HepG2 (cell line): ENCODE measurements around the gene SLC5A10. TPM values are rescaled to one million over a fixed set of nuclear protein-coding genes. Genes with fewer than 3 reads are reported as not detected.

Experiments used
- HNF4A ChIP-seq: sonication (generic); formaldehyde crosslinking; IDR thresholded peaks from 2 replicates; pipeline ENCODE4 v1.4.0; 2020; ENCODE audit warnings: missing genetic modification reagents
- ISX ChIP-seq: sonication (generic); formaldehyde crosslinking; conservative IDR thresholded peaks from 2 replicates; pipeline ENCODE4 v1.5.0; 2020; ENCODE audit warnings: missing genetic modification reagents
- MAZ ChIP-seq, 2 experiments: sonication (generic) in 1 of 2; formaldehyde crosslinking in 1 of 2; IDR thresholded peaks; 2 replicates each; pipeline versions ENCODE4 v1.5.0 to v1.6.1; 2012 to 2020; ENCODE audit warnings: low read depth in 2 of 2, mild to moderate bottlenecking in 2 of 2, borderline replicate concordance in 1 of 2, improper control_type of control experiment in 1 of 2, low read length in 1 of 2, missing genetic modification reagents in 1 of 2, moderate library complexity in 1 of 2
- MTF2 ChIP-seq: sonication (generic); formaldehyde crosslinking; IDR thresholded peaks from 2 replicates; pipeline ENCODE4 v1.5.0; 2020; ENCODE audit warnings: missing genetic modification reagents, borderline replicate concordance
- SOX13 ChIP-seq, 3 experiments: fragments of 450-650 bp in 1 of 3; sonication (generic) in 1 of 3; formaldehyde crosslinking in 1 of 3; IDR thresholded peaks in 2 of 3; conservative IDR thresholded peaks in 1 of 3; 2 replicates each; pipeline versions ENCODE4 v1.5.0 to v1.6.1; 2016 to 2020; ENCODE audit warnings: antibody characterized with exemption in 1 of 3, mild to moderate bottlenecking in 1 of 3, missing compliant biosample characterization in 1 of 3, missing genetic modification reagents in 1 of 3, moderate library complexity in 1 of 3
- ZBTB8A ChIP-seq: sonication (generic); formaldehyde crosslinking; IDR thresholded peaks from 2 replicates; pipeline ENCODE4 v1.4.0; 2020; ENCODE audit warnings: mild to moderate bottlenecking, low read depth, missing genetic modification reagents, borderline replicate concordance
- ZNF407 ChIP-seq: sonication (generic); formaldehyde crosslinking; IDR thresholded peaks from one replicate; pipeline ENCODE4 v1.5.1; 2020; ENCODE audit warnings: mild to moderate bottlenecking, missing genetic modification reagents; ENCODE audit errors: not compliant biosample characterization
- ZNF768 ChIP-seq: sonication (generic); formaldehyde crosslinking; IDR thresholded peaks from 2 replicates; pipeline ENCODE4 v1.4.0; 2020; ENCODE audit warnings: missing genetic modification reagents
- polyA plus RNA-seq, 8 experiments: library from polyadenylated mRNA; depleted of rRNA in 3 of 8; stranded (reverse) in 7 of 8; unstranded in 1 of 8; fragments of >200 nt; fragmentation: Illumina TruSeq in 4 of 8; extraction: Trizol in 4 of 8; gene quantifications; 2 replicates each; pipeline versions ENCODE4 v1.2.1 to v1.2.3, GENCODE V29; 2011 to 2016; ENCODE audit warnings: low read depth in 4 of 8, missing spikeins in 1 of 8, mixed read lengths in 1 of 8; ENCODE audit not compliant: insufficient read depth in 1 of 8
- total RNA-seq, 5 experiments: library from RNA; depleted of rRNA; stranded (reverse); fragments of >200 nt; fragmentation: Illumina TruSeq; extraction: Trizol; gene quantifications; 2 replicates each; pipeline ENCODE4 v1.2.3, GENCODE V29; 2016; ENCODE audit warnings: low read depth in 1 of 5
- TF ChIP-seq, protein P1 (sequence below): sonication (generic); formaldehyde crosslinking; IDR thresholded peaks from 2 replicates; pipeline ENCODE4 v1.4.0; 2020; ENCODE audit warnings: missing genetic modification reagents, borderline replicate concordance

The SLC5A10 gene
- total and polyA plus RNA-seq, 2 of the 13 experiments (the other 11 are each of a cell fraction or from before 2014, with no cell fraction given): 0.05 TPM; not detected in 1

- TF ChIP-seq ZNF407 (CRISPR knock-in tag): no peak
- no peak for TF ChIP-seq ZBTB8A (CRISPR knock-in tag)
- TF ChIP-seq ZNF768 (CRISPR knock-in tag): peak; percentile 42; the same call in 1 of the 2 replicates
- TF ChIP-seq ISX (CRISPR knock-in tag): no peak; the same call in 1 of the 2 replicates
- no peak for TF ChIP-seq MAZ (IDR thresholded peaks at IDR 0.05; ENCODE audit: borderline replicate concordance, low read depth, low read length)
- TF ChIP-seq MAZ (CRISPR knock-in tag; IDR thresholded peaks at IDR 0.05; ENCODE audit: low read depth): peak; percentile 25; the same call in 1 of the 2 replicates
- TF ChIP-seq, protein P1, sequence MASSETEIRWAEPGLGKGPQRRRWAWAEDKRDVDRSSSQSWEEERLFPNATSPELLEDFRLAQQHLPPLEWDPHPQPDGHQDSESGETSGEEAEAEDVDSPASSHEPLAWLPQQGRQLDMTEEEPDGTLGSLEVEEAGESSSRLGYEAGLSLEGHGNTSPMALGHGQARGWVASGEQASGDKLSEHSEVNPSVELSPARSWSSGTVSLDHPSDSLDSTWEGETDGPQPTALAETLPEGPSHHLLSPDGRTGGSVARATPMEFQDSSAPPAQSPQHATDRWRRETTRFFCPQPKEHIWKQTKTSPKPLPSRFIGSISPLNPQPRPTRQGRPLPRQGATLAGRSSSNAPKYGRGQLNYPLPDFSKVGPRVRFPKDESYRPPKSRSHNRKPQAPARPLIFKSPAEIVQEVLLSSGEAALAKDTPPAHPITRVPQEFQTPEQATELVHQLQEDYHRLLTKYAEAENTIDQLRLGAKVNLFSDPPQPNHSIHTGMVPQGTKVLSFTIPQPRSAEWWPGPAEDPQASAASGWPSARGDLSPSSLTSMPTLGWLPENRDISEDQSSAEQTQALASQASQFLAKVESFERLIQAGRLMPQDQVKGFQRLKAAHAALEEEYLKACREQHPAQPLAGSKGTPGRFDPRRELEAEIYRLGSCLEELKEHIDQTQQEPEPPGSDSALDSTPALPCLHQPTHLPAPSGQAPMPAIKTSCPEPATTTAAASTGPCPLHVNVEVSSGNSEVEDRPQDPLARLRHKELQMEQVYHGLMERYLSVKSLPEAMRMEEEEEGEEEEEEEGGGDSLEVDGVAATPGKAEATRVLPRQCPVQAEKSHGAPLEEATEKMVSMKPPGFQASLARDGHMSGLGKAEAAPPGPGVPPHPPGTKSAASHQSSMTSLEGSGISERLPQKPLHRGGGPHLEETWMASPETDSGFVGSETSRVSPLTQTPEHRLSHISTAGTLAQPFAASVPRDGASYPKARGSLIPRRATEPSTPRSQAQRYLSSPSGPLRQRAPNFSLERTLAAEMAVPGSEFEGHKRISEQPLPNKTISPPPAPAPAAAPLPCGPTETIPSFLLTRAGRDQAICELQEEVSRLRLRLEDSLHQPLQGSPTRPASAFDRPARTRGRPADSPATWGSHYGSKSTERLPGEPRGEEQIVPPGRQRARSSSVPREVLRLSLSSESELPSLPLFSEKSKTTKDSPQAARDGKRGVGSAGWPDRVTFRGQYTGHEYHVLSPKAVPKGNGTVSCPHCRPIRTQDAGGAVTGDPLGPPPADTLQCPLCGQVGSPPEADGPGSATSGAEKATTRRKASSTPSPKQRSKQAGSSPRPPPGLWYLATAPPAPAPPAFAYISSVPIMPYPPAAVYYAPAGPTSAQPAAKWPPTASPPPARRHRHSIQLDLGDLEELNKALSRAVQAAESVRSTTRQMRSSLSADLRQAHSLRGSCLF (CRISPR knock-in tag): no peak
- TF ChIP-seq MTF2: no peak
- no peak for TF ChIP-seq SOX13 (IDR thresholded peaks at IDR 0.05)
- TF ChIP-seq SOX13 (CRISPR knock-in tag; conservative IDR thresholded peaks at IDR 0.05 in 1 of 2, IDR thresholded peaks at IDR 0.05 in 1 of 2): no peak
- TF ChIP-seq HNF4A (CRISPR knock-in tag): peak; percentile 62; the same call in 1 of the 2 replicates
Observed at GRCh38 chr17:19003543-19004420, 51.8 kb downstream of the SLC5A10 start (continued).
